ENCODE data around the gene ANO2.
"Not testable (repeated sequence)": the region's sequence is repeated elsewhere in the genome, so short reads cannot be mapped to it uniquely, and the experiment has no call there.

The ANO2 gene

DNA sequence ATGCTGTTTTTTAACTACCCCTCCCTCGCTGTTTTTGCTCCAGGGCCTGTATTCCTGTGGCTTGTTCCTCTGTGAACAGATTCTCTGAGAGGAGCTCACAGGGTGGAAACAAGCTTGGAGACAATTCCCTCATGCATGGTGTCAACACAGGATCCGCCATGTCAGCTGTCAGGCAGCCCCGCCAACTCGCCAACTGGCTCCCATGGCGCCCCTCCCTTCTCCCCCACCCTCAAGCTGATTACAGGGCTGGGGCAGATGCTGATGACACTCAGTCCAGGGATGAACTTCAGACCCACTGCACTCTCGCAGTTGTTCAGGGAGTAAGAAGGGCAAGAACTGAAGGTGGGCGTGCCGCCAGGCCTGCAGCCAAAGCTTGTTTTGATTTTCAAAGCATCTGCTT lies 283.2 kb downstream of the ANO2 start:
- no peak for DNase-seq (ENCODE audit: low spot score)

GRCh38 chr12:5660238-5660637 lies 284.8 kb downstream of the ANO2 start:
- no peak for DNase-seq (ENCODE audit: low spot score)

- not testable (repeated sequence) for DNase-seq (ENCODE audit: low spot score)
These were observed 286.6 kb downstream of the ANO2 start for GRCh38 chr12:5658339-5658941.

DNA sequence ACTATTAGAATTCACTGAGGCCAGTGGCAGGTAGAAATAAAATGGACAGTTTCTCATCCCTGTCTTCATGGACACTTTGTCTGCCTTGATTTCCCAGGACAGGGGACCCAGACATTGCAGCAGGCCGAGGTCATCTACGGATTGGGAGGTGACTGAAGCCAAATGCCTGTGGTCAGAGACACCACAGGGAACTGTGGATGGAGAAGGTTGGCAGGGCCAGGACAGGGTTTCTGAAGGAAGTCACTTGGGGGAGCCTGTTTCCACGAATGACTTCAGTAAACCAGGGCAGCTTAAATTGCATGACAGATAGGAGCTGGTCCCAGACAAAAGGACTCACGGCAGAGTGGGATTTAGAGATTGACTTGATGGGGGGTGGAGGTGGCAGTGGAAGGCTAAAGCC lies 288.2 kb downstream of the ANO2 start:
- DNase-seq (ENCODE audit: low spot score) = no peak

GRCh38 chr12:5655120-5655519 lies 289.9 kb downstream of the ANO2 start:
- DNase-seq (ENCODE audit: low spot score) = no peak

GRCh38 chr12:5654019-5654418 lies 291.0 kb downstream of the ANO2 start:
- DNase-seq (ENCODE audit: low spot score) = no peak

GRCh38 chr12:5650829-5651461 lies 294.1 kb downstream of the ANO2 start:
- no peak for DNase-seq (ENCODE audit: low spot score)

DNA sequence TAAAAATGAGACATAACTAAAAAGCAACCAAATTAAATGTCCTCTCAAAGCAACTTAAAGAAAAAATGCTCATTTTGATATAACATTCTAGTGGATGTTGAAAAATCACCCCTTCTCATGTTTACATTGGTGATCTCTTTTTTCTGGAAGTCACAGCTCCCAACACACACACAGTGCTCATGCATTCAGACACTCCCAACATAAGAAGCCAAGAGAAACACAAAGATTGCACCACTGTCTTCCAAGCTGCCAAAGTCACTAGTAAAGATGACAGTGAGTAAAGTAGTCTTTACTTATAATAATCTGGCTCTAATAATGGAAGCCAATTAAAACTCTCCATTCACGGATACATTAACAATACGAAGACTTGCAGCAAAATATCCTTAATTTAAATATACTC lies 294.8 kb downstream of the ANO2 start:
- DNase-seq (ENCODE audit: low spot score) = no peak

- peak; percentile 64 for DNase-seq (ENCODE audit: low spot score)
These were observed 296.2 kb downstream of the ANO2 start for GRCh38 chr12:5648692-5649359.

- DNase-seq (ENCODE audit: low spot score) = no peak
These were observed 301.8 kb downstream of the ANO2 start for GRCh38 chr12:5643266-5643665.

DNA sequence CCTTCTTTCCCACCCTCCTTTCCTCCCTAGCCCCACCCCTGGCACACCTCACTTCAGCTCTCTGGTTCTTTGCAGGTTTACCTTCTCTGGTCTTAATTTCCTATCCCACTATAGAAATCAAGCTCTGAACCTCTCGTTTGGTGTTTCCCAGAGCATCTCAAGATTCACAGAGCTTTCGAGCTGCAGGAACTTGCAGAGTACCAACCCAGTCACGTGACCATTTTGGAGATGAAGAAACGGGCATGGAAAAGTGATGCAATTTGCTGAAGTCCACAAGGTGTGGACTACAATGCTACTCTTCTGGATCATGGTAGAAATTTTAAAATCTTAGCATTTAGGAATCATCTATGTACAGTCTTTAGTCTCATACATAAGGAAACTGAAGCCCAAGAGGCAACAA lies 307.4 kb downstream of the ANO2 start:
- no peak for DNase-seq (ENCODE audit: low spot score)

- DNase-seq (ENCODE audit: low spot score) = no peak
These were observed 308.2 kb downstream of the ANO2 start for GRCh38 chr12:5636907-5637306.

GRCh38 chr12:5633106-5633505 lies 312.0 kb downstream of the ANO2 start:
- DNase-seq (ENCODE audit: low spot score) = no peak

- no peak for DNase-seq (ENCODE audit: low spot score)
These were observed 312.6 kb downstream of the ANO2 start for GRCh38 chr12:5632453-5632852.

DNA sequence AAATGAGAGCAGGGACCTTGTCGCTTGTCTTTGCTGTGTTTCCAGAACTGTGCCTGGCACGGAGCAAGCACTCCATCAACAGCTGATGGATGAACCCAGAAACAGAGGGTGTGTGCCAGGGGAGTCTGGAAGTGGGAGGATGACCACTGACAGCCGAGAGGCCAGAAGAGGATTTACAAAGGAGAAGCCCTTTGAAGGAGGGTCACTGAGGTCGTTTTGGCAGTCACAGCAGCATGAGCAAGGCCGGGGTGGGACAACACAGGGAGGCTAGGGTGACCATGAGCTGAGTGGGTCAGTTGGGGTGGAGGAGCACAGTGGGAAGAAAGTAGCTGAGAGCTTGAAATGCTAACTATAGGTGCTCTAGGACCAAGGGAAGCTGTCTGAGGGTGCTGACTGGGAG lies 313.6 kb downstream of the ANO2 start:
- DNase-seq (ENCODE audit: low spot score) = no peak

- DNase-seq (ENCODE audit: low spot score) = no peak
These were observed 314.3 kb downstream of the ANO2 start for GRCh38 chr12:5630726-5631125.

GRCh38 chr12:5628501-5628900 lies 316.6 kb downstream of the ANO2 start:
- DNase-seq (ENCODE audit: low spot score) = no peak

DNA sequence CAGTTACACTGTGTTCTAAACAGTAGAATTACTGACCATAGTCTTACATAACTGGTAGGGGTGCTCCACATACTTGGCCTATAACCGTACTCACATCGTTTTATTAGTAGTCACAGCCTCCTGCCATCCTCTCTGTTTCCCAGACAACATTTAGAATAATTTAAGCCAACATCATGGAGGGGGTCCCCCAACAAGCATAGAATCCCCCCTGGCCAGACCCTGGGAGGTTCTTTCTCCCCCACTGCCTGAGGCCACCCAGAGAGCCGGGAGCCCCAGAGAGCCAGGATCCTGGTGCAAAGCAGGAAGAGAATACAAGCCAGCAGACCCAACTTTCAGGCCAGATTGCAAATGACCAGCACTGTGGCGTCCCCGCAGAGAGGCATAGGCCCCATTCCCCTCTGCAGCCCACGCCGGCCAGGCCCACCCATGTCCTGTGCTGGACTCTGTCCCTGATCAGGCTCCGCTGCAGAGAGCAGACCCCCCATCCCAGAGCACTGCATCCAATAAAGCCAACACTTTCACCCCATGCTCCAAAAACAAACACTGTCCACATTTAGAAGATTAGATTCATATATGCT lies 317.9 kb downstream of the ANO2 start:
- DNase-seq (ENCODE audit: low spot score) = no peak

DNA sequence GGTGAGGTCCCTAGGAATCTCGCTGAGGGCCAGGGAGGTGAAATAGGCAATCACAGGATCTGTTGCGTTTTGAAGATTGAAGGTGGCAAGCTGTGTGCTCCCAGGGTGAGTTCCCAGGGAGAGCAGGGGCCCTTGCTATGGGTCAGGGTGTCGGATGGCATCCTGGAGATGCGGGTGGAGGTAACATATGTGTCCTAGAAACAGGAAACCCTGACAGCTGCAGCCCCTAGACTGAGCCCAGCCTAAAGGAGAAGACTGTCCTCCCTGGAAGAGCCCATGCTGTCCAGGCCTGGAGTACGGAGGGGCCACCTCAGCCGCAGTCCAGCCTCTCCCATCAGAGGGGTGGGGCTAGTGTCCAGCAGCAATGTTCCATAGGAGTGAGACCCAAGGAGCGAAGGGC lies 318.9 kb downstream of the ANO2 start:
- no peak for DNase-seq (ENCODE audit: low spot score)

GRCh38 chr12:5624486-5625272 lies 320.4 kb downstream of the ANO2 start:
- DNase-seq (ENCODE audit: low spot score) = no peak

GRCh38 chr12:5623411-5623810 lies 321.6 kb downstream of the ANO2 start:
- no peak for DNase-seq (ENCODE audit: low spot score)

DNA sequence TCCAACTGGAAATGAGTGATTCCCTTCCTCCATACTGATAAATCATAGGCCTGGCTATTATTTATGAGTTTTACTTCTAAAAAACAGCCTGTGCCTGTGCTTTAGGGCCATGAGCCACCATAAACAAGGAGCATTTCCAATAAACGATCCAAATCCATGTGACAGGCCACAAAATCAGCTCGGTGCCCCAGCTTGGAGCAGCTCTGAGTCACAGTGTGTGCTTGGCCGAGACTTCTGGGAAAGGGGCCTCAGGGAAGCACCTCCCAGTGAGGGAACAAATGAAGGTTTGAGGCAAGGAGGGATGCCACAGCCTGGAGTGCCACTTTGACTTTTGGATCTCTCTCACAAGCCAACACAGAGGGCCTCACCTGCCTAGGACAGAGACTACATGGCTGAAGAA lies 322.8 kb downstream of the ANO2 start:
- DNase-seq (ENCODE audit: low spot score) = no peak

DNA sequence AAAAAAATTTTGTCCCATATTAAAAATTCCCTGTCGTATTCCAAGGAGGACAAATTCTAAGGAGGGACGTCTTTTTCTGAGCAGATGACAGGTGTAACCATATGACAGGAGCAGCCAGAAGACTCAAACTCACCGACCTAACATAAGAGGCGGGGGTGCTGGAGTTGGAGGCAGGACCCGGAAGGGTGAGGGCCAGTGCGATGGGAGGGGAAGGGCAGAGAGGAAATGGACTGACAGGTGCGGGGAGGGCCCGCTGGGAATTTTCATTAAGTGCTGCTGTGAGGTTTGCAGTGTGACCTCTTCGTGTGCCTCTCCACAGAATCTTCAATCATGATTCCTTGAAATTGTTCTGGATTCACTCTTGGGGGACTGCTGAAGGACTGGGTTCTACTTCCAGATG lies 323.7 kb downstream of the ANO2 start:
- DNase-seq (ENCODE audit: low spot score) = no peak
